Heart left ventricle (tissue), 13 donors: Measurements from ENCODE around the gene MEAK7.

Source experiments
- POLR2A ChIP-seq, 2 donors: fragments of 450-650 bp; IDR thresholded peaks; one replicate each; pipeline ENCODE4 v1.6.1; 2017; ENCODE audit warnings: antibody characterized with exemption in 2 of 2, mild to moderate bottlenecking in 2 of 2, moderate library complexity in 2 of 2
- TF ChIP-seq, protein P1 (sequence below), 12 donors: fragments of 200-600 bp; sonication (generic) in 4 of 12; IDR thresholded peaks; one replicate each; pipeline versions ENCODE4 v1.5.0 to v1.8.0; 2018 to 2022; ENCODE audit warnings: antibody characterized with exemption in 12 of 12, mild to moderate bottlenecking in 5 of 12
- donor health status: ischemic (EF 13 %, LVEDD 7.1; RV severe dilation, severe dysfunction).
- donor health status: DM: no; HTN: yes; CAD: no.
- donor health status: DM: no; HTN: no; CAD: no.
- donor health status: ischemic (EF 25% LVEDD 6.9; RV normal size, moderate dysfunction).
- donor health status: ischemic (EF 25% LVEDD 5.7; RV mildly dilated, moderate dysfunction).
- donor health status: ischemic (EF 35%, LVEDD 5.7; RV mildly dilated, moderate dysfunction).
- donor health status: nonischemic (EF 11% LVEDD 7.7; RV severe dilation, severe dysfunction).
- donor health status: DM: yes; HTN: yes; CAD: no.
- donor health status: PGD.
- donor health status: ischemic (EF 29% LVEDD 5.4; RV normal size, mild dysfunction).
- donor health status: nonischemic (EF 23%, LVEDD 6.1; RV moderate dilation, normal function).

DNA sequence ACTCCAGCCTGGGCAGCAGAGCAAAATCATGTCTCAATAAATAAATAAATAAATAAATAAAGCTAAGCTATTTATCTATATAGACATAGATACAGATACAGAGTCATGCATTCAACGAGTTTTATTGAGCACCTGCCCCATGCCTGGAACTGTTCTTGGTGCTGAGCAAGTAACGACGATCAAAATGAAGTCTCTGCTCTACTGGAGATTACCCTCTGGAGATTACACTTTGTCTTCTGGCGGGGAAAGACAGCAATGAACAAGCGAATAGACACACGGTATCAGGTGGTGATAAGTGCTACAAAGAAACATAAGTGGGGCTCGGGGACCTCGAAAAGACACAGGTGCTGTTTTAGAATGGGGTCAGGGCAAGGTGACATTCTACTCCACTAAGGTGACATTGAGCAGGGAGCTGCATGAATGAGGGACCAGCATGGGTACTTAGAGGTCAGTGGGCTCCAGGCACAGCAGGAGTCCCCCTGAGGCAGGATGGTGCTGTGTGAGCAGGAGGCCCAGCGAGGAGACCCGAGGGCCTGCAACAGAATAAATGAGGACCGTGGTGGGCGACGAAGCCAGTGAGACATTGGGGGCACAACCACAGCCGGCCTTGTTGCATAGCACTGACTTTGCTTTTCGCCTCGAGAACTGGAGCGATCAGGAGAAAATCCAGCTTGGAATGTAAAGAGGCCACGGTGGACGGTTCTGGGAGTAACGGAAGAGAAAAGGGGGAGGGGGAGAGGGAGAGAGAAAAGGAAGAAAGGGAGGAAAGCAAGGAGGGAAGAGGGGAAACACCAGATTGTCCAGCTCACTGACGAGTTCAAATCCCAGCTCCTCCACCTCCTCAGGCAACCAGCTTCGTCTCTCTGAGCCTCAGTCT lies 42.4 kb upstream of the MEAK7 start:
- TF ChIP-seq, protein P1, sequence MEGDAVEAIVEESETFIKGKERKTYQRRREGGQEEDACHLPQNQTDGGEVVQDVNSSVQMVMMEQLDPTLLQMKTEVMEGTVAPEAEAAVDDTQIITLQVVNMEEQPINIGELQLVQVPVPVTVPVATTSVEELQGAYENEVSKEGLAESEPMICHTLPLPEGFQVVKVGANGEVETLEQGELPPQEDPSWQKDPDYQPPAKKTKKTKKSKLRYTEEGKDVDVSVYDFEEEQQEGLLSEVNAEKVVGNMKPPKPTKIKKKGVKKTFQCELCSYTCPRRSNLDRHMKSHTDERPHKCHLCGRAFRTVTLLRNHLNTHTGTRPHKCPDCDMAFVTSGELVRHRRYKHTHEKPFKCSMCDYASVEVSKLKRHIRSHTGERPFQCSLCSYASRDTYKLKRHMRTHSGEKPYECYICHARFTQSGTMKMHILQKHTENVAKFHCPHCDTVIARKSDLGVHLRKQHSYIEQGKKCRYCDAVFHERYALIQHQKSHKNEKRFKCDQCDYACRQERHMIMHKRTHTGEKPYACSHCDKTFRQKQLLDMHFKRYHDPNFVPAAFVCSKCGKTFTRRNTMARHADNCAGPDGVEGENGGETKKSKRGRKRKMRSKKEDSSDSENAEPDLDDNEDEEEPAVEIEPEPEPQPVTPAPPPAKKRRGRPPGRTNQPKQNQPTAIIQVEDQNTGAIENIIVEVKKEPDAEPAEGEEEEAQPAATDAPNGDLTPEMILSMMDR (IDR thresholded peaks at IDR 0.05) = no peak
- no peak for TF ChIP-seq POLR2A (IDR thresholded peaks at IDR 0.05)
